GM18520 (cell line): ENCODE measurements around the gene PYCARD.
"Not testable (repeated sequence)": the region's sequence is repeated elsewhere in the genome, so short reads cannot be mapped to it uniquely, and the experiment has no call there.

Experiments
- ATAC-seq: cut with Tn5 transposase; IDR thresholded peaks from one replicate; pipeline ENCODE4 v1.9.1; 2021; ENCODE audit not compliant: unreplicated experiment

The PYCARD gene

DNA sequence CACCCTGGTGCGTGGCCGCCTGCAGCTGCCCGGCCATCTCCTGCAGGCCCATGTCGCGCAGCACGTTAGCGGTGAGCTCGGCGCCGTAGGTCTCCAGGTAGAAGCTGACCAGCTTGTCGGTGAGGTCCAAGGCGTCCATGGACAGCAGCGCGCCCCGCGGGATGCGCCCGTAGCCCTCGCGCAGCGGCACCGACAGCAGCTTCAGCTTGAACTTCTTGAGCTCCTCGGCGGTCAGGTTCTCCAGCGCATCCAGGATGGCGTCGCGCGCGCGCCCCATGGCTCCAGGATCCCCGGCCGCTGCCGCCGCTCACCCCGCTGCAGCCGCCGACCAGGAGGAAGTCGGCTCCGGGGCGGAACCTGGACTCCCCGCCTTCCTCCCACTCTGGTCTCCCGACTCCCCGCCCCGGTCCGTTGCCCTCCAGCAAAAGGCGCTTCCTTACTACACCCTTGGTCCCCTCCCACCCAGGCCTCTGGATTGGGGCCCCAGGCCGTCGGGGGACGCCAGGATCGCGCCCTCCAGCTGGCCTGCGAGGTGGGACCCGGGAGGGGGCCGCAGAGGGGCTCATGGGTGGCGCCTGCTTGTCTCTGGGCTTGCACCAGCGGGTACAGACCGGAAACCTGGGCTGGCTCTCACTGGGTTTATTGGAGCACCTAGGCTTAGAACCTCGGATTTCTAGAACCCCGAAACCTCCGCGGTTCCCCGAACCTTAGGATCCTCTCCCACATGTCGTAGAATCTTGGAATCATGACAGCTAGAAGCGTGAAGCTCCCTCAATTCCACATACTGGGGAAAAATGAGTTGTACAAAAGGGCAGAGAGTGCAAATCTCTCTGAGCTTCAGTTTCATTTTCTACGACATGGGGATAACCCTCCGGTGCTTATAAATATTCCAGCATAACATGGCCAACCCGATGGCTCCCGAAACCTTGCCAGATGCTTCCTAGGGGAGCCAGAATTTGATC, at the start of gene PYCARD:
TSS of gene PYCARD (minus strand) at position 347 of the 962 bp plus-strand sequence. CDS start at position 277, 70 bp downstream.
- ATAC-seq, result no peak

DNA sequence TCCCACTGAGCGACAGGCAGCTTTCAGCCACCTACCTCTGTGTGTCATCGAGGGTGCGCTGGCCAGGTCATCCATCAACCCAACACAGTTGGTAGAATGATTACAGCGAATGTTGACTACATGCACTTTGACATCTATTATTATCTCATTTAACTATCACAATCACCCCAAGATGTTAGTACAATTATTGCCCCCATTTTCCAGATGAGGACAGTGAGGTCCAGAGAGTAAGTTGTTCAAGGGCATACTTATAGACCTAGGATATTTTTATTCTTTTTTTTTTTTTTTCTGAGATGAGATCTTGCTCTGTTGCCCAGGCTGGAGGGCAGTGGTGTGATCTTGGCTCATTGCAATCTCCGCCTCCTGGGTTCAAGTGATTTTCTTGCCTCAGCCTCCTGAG, 48.9 kb upstream of the PYCARD start:
- ATAC-seq, result no peak

DNA sequence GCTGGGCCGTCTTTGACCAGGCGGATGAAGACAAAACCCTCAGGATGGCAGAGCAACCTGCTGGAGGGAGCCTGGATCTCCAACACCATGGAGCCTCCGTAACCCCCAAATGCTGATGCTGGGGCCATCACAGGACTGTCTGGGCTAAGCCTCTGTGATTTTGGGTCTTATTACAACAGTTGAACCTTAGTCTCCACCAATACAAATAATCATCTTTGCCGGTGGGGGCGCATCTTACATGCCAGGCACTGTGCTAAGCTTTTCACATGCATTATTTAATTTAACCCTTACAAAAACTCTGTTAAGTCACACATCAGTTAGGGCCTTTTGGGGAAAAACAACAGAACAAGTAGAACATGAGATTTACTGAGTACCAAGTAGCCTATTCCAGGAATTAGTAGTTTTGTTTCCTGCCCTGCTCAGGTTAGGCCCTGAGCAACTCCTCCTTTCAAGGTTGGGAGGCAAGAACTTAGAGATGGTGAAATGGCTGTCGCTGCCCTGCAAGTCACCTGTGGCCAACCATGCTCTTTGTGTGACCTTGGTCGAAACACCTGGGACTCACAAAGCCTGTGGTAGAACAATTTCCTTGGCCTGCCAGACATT, 48.3 kb upstream of the PYCARD start:
- no peak for ATAC-seq

DNA sequence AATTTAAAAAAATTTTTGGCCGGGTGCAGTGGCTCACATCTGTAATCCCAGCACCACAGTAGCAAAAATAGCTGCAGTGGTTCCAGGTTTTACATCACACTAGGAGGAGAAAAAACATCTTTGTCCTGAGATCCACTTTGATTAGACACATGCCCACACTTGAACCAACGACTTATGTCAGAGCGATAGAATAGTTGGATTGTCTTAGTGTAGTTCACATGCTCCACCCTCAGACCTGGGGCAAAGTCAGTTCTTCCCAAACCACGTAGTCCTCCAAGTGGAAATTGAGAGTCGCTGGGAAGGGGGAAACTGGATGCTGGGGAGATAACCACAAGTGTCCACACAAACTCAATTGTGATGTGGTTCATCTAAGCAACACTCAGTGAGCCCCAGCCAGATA, 45.8 kb upstream of the PYCARD start:
- no peak for ATAC-seq

DNA sequence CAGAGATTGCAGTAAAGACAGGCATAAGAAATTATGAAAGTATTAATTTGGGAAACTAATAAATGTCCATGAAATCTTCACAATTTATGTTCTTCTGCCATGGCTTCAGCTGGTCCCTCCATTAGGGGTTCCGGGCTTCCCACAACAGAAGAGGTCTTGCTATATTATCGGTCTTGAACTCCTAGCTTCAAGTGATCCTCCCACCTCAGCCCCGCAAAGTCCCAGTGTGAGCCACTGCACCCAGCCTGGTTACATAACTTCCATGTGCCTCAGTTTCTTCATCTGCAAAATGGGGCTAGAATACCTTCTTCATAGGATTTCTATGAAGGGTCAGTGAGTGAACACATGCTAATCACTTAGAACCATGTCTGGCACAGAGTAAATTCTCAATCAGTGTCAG, 43.7 kb upstream of the PYCARD start:
- no peak for ATAC-seq

DNA sequence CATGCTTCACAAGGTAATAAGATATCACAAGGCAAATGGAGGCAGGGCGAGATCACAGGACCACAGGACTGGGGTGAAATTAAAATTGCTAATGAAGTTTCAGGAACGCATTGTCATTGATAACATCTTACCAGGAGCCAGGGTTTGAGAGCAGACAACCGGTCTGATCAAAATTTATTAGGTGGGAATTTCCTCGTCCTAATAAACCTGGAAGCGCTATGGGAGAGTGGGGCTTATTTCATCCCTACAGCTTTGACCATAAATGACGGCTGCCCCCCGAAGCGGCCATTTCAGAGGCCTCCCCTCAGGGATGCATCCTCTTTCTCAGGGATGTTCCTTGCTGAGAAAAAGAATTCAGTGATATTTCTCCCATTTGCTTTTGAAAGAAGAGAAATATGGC, 43.0 kb upstream of the PYCARD start:
- ATAC-seq, result not testable (repeated sequence)

DNA sequence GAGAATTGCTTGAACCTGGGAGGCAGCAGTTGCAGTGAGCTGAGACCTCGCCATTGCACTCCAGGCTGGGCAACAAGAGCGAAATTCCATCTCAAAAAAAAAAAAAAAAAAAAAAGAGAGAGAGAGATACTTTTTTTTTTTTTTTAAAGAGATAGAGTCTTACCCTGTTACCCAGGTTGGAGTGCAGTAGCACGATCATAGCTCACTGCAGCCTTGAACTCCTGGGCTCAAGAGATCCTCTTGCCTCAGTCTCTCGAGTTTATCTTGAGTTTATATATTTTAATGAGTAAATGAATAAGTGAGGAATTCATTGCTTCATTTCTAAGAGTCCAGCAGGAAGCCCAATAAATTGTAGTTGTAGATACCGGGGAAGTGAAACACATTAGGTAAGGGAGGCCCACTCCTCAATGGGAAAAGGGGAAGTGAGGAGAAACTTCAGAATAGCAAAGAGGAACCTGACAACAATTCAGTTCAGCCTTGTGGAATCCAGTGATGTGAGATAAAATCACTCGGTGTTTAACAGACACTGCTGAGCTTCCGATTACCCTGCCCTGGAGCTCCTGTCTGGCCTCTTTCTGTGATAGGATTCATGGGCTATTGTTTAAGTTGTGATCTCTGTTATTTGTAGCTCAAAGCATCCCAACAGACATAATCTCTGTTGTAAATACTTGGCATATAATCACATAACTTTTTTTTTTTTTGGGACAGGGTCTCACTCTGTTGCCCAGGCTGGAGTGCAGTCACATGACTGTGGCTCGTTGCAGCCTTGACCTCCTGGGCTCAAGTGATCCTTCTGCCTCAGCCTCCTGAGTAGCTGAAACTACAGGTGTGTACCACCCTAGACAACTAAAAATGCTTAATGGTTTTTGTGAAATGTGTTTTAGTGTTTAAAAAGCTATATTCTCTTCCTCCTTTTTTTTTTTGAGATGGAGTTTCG, 41.4 kb upstream of the PYCARD start:
- ATAC-seq, result no peak

DNA sequence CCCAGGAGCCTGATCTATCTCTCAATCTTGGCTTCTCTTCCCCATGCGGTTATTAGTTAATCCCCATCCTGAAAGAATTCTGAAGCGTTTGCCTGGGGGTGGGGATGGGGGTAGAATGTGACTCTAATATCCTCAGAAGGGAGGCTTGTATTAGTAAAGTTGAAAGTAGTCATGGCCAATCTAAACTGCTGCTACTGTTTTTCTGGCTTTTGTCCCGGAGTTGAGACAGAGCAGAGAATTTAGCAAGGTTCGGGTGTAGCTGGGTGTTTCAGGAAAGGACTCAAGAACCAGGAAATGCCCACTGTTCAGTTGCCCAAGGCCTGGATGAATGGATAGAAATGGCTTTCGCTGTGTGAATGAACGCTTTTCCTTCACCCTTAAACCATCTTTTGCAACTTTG, 39.6 kb upstream of the PYCARD start:
- no peak for ATAC-seq

DNA sequence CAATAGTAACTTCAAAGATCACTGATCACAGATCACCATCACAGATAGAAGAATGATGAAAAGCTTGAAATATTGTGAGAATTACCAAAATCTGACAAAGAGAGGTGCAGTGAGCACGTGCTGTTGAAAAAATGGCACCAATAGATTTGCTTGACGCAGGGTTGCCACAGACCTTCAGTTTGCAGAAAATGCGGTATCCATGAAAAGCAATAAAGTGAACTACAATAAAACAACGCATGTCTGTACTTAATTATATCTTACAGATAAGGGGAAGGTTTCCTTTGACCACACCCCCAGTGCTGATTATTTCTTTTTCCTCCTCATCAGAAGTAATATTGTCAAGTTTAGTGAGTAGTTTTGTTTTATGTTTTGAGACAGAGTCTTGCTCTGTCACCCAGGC, 35.5 kb upstream of the PYCARD start:
- ATAC-seq, result no peak

DNA sequence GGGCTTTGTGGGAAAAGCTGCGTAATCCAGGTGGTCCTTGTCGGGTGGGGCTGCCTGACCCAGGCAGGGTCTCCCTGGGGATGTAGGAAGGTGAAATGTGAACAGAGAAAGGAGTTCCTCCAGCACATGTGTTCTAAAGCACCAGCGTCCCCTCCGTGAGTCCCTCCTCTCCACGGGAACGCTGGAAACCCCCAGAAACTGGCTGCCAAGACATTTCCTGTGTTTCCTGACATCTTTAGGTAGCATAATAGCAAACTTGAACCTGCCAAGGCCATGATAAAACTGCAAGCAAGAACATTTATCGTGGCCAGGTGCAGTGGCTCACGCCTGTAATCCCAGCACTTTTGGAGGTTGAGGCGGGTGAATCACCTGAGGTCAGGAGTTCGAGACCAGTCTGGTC, 26.9 kb upstream of the PYCARD start:
- no peak for ATAC-seq

DNA sequence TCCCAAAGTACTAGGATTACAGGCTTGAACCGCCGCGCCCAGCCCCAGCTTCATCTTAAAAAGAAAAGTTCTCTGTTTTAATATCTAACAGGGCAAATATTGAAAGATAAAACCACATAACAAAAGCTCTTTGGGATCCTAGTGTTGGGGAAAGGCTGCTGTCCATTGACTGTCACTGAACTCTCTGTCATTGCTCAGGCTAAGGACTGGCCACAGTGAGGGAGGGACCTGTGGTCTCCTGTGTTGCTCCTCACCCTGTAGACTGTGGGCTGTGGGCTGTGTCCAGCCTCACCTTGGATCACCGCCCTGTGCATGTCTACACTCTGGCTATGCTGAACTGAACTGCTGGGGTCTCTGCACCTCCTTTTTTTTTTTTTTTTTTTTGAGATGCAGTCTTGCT, 25.6 kb upstream of the PYCARD start:
- ATAC-seq, result no peak

DNA sequence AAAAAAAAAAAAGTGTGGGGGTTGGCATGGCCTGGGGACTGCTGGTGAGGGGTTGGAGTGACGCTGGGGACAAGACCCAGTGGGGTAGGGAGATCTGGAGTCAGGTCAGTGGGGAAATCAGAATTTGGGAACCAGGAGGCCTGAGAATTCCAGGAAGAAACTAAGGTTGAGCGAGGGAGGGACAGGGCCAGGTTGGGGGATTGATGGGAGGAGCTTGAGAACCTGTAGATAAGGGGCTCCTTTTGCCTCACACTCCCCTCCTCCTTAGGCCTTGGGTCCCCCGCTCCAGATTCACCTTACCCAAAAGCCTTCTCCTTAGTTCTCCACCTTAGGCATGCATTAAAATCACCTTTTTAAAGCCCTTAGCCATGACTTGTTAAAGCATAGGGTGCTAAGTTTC, 22.6 kb upstream of the PYCARD start:
- no peak for ATAC-seq

DNA sequence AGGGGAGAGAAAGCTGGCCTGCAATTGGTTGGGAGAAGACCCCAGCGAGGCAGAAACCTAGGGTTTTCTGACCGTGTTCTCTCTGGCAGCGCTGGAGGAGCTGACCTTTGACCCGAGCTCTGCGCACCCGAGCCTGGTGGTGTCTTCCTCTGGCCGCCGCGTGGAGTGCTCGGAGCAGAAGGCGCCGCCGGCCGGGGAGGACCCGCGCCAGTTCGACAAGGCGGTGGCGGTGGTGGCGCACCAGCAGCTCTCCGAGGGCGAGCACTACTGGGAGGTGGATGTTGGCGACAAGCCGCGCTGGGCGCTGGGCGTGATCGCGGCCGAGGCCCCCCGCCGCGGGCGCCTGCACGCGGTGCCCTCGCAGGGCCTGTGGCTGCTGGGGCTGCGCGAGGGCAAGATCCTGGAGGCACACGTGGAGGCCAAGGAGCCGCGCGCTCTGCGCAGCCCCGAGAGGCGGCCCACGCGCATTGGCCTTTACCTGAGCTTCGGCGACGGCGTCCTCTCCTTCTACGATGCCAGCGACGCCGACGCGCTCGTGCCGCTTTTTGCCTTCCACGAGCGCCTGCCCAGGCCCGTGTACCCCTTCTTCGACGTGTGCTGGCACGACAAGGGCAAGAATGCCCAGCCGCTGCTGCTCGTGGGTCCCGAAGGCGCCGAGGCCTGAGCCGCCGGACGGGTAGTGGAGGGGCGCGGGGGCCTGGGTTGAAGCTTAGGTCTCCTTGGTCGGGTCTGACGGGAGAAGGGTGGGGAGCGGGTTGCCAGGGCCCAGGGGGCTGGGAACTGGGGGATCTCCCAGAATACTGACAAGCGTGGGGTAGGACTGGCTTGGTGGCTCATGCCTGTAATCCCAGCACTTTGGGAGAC, 21.8 kb upstream of the PYCARD start:
- no peak for ATAC-seq

DNA sequence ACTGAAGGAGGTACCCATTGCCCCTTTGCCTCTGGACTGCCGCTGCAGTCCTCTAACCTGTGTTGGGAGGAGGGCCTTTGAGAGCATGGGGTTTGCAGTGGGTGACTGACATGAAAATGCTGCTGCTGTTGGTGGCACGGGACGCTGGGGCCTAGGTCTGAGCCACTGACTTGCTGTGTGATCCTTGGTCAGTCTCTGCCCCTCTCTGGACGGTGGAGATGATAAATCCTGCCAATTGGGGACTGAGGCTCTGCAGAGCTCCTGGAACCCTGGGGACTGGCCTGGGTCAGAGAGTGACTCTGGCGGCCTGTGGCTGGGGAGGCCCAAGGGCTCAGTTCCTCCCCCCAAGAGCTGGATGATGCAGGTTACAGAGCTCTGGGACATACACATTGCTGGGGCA, 20.5 kb upstream of the PYCARD start:
- ATAC-seq, result no peak

DNA sequence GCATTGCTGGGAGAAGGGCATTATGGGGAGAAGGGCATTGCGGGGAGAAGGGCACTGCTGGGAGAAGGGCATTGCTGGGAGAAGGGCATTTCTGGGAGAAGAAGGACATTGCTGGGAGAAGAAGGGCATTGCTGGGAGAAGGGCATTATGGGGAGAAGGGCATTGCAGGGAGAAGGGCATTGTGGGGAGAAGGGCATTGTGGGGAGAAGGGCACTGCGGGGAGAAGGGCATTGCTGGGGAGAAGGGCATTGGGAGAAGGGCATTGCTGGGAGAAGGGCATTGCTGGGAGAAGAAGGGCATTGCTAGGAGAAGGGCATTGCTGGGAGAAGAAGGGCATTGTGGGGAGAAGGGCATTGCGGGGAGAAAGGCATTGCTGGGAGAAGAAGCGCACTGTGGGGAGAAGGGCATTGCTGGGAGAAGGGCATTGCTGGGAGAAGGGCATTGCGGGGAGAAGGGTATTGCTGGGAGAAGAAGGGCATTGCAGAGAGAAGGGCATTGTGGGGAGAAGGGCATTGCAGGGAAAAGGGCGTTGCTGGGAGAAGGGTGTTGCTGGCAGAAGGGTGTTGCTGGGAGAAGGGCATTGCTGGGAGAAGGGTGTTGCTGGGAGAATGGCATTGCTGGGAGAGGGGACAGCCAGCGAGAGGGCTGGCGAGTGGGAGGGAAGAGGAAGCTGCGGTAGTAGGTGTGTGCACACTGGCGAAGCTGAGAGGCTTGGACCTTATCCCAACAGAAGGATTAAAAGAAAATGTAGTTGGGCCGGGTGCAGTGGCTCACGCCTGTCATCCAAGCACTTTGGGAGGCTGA, 19.0 kb upstream of the PYCARD start:
- ATAC-seq, result no peak

DNA sequence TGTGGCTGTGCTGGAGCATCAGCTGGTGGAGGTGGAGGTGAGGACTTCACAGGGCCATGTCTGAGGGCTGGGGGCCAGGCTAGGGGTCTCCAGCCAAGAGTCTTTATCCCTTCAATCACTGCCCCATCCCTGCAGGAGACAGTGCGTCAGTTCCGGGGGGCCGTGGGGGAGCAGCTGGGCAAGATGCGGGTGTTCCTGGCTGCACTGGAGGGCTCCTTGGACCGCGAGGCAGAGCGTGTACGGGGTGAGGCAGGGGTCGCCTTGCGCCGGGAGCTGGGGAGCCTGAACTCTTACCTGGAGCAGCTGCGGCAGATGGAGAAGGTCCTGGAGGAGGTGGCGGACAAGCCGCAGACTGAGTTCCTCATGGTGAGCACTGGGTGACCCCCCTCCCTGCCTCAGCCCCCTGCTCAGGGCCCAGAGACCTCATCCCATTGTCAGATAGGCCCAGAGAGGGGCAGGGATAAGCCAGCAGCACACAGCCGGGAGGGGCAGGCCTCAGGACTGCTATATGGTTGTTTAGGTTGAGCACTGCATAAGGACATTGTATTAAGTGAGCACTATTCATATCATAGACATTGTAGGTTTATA, 16.7 kb upstream of the PYCARD start:
- no peak for ATAC-seq

DNA sequence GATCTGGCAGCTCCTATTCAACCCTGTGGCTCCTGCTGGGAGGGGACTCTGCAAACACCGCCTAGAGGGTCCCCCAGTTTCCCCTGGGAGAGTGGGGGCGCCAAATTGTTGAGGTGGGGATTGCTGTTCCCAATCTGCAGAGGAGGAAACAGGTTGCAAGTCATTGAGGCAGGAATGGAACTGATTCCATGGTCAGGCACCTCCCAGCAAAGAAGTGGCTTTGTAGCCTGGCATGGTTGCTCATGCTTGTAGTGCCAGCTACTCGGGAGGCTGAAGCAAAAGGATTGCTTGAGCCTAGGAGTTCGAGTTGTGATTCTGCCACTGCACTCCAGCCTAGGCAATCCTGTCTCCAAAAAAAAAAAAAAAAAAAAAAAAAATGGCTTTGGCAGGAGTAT, 14.6 kb upstream of the PYCARD start:
- ATAC-seq, result no peak

DNA sequence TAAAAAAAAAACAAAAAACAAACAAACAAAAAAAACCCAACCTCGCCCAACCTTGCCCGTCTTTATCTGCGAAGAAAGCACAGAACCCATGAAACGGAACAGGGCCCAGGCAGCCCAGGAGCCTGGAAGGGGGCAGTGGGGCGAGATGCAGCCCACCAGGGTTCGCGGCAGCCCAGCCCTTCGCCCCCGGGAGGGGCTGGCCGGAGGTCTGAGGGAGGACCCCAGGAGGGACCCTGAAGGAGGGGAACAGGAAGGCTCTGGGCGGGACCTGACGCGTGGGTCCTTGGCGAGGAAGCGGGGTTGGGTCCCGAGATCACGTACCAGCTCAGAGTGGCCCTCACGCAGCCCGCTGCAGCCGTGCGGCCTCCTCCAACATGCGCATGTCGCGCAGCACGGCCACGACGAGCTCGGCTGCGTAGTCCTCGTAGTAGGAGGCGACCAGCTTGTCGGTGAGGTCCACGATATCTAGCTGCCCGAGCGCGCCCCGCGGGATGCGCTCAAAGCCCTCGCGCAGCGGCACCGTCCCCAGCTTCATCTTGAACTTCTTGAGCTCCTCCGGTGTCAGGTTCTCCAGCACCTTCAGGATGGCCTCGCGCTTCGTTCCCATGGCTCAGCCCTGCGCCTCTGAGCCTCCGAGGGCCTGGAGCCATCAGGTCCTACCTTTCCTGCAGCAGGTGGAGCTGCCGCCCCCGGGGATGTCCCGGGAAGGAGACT, 14.0 kb upstream of the PYCARD start, which contains the start of gene PYDC1:
TSS of gene PYDC1 (minus strand) at position 714 of the 714 bp plus-strand sequence. CDS start at position 607, 107 bp downstream.
- no peak for ATAC-seq
